IPS-18c (cell line): ENCODE results near the gene KDM4C.
A peak's percentile ranks its signal among the peaks of the same experiment; 100 is the strongest.
"Not testable (repeated sequence)": the region's sequence is repeated elsewhere in the genome, so short reads cannot be mapped to it uniquely, and the experiment has no call there.

Source experiments
- H3K4me3 ChIP-seq: 2 replicates; pipeline ENCODE4 v1.7.0; 2013; ENCODE audit warnings: low read depth, mild to moderate bottlenecking, low read length, moderate library complexity; ENCODE audit not compliant: insufficient read depth
- H3K9me3 ChIP-seq: one replicate; pipeline ENCODE4 v1.6.1; 2013; ENCODE audit warnings: mild to moderate bottlenecking, low read length, moderate library complexity; ENCODE audit not compliant: control insufficient read depth, insufficient read depth

The KDM4C gene

DNA sequence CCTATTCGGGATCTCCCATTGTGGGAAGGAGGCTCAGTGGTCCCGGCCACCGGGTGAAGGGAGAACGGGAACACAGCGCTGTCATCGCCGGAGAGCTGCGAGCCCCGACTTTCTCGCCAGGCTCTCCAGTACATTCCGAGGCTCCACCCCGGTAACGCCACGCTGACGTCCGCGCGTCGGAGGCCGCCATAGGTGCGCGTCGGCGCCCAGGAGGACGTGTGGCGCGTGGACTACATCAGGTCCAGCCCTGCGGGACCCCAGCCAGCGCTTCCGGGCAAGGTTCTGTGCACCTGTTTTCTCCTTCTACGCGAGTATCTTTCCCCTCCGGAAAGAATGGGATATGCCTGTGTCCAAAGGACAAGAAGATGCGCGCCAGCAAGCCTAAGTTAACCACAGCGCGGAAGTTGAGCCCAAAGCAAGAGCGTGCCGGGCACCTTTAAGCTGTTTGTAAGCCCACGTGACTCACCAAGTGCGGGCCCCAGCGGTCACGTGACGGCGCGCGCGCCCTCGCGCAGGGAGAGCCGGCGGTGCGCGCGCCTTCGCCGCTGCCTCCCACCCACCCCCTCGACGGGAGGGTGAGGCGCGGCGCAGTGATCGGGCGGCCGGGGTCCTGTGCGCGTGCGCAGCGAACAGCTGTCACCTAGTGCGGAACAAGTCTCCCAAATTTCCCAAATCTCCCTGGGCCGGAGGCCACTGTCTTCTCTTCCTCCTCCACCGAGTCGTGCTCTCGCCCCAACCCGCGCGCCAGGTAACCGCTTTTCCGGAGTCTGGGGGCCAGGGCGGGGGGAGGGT is at the start of gene KDM4C:
Gene KDM4C (plus strand): TSS at position 518 of the 792 bp plus-strand sequence. CDS start 35,016 bp downstream, outside the sequence.
- Histone ChIP-seq H3K9me3 (no peaks in the 10 kb centered on the region), H3K4me3 (peak within 1 kb of the TSS; percentile 95)

DNA sequence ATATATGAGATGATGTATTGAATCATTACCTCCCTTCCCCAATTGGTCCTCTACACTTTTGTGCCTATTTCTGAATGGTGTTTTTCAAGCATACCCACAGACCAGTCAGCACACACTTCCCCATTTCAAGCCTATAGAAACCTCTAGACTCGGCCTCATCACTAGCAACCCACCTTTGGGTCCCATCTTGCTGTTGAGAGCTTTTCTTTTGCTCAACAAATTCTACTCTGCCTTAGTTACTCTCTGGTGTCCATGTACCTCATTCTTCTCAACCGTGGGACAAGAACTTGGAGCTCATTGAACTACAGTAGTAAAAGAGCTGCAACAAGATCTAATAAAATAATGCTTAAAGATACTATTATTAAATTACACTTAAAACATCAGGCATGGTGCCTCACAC is 49.0 kb upstream of the KDM4C start:
- H3K4me3 ChIP-seq, result no peak overlapping the region

DNA sequence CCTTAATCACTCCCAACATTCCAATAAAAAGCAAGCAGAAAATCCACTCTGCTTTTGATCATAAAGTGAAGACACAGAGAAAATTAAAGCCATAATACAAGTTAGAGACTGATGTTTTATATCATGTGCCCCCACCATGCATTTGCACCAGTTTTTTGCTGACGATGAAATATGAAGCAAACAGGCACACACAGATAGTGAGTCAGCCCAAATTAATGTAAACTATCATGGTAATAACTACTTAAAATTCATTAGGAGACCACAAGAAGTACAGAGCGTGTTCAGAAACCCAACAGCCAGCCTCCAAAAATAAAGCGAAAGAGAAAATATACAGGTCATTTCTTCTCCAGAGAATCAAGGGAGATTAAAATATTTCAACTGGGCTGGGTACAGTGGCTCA is 46.4 kb upstream of the KDM4C start:
- H3K4me3 ChIP-seq, result no peak overlapping the region
- H3K9me3 ChIP-seq, result peaks cover 5% of the 10 kb centered on the region

More for the DNA sequence above, 49.0 kb upstream of the KDM4C start:
- H3K9me3 ChIP-seq, result peaks cover 5% of the 10 kb centered on the region

DNA sequence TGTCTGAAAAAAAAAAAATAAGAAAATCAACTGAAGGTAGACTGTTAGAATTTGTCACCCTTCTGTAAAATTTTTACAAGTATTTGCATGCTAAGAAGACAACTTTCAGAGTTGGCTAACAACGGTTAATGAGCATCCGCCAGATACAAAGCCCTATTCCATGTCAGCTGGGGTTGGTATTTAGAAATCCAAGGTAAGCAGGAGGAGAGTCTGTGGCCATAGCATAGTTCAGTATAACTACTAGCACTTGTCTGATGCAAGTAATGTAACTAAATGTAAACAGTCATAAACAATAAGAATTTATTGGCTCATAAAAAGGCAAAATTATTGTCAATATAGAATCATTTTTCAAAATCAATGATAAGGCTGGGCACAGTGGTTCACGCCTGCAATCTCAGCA is 45.7 kb upstream of the KDM4C start:
- Histone ChIP-seq H3K9me3 (peaks cover 5% of the 10 kb centered on the region), H3K4me3 (no peak overlapping the region)

DNA sequence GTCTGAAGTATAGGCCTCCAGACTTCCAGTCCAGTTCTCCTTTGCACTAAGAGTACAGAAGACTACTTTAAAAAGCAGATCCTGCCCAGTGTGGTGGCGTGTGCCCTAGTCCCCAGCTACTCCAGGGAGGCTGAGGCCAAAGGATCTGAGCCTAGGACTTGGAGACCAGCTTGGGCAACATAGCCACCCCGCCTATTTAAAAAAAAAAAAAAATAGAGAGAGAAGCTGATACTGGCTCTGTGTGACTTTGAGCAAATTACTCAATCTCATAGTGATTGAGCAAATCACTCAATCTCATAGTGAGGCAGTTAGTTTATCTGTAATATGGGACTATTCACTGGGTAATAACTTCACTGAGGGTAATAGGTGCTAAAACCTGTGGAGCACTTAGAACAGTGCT is 43.6 kb upstream of the KDM4C start:
- Histone ChIP-seq H3K4me3 (no peak overlapping the region), H3K9me3 (no peaks in the 10 kb centered on the region)

DNA sequence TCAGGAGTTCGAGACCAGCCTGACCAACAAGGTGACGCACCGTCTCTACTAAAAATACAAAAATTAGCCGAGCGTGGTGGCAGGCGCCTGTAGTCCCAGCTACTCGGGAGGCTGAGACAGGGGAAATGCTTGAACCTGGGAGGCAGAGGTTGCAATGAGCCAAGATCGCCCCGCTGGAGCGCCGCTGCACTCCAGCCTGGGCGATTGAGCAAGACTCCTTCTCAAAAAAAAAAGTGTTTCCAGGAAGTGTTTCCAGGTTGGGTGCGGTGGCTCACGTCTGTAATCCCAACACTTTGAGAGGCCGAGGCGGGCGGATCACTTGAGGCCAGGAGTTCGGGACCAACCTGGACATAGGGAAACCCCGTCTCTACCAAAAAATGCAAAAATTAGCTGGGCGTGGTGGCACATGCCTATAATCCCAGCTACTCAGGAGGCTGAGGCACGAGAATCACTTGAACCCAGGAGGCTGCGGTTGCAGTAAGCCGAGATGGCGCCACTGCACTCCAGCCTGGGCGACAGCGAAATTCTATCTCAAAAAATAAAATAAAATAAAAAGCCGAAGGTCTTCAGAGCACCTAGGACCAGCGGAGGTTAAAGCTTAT is 42.5 kb upstream of the KDM4C start:
- not testable (repeated sequence) for H3K9me3 ChIP-seq, H3K4me3 ChIP-seq

DNA sequence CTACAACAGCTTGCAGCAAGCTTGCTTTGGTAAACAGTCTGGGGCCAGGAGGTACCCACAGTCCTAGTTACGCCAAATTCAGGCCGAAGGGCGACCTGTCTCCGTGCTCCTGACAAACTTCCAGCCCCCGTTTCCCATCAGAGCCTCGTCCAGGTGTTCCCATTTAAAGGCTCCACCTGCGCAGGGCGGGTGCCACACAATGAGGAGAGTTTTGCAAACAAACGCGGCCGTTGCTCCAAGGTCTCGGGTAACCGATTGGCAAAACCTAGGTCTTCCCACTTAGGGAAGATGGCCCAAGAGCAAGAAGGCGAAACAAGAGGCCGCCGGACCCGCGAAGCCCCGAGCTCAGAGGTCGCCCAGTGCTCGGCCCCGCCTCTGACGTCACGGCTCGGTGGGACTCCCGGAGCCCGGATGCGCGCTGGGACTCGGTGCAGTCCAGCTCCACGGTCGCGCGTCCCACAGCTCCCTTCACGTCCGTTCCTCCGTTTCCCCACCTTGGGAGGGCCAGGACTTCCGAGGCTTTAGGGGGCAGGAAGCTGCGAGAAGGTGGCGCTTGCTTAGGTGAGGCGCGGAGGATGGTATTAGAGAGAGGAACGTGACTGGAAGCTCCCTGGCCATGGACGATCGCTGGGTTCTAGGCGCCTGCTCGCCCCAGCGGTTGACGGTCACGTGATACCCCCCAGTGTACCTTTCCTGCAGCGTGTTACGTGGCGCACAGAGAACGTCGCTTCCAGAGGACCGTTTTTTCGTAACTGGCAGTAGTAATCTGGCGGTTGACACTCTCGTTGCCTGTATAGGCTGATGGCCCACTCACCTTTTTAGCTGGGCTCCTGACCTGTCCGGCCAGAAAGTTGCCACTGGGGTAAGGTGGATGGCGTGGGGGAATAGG is 41.8 kb upstream of the KDM4C start:
- Histone ChIP-seq H3K9me3 (no peaks in the 10 kb centered on the region), H3K4me3 (peak overlapping the region; percentile 32; the same call in 1 of the 2 replicates)

DNA sequence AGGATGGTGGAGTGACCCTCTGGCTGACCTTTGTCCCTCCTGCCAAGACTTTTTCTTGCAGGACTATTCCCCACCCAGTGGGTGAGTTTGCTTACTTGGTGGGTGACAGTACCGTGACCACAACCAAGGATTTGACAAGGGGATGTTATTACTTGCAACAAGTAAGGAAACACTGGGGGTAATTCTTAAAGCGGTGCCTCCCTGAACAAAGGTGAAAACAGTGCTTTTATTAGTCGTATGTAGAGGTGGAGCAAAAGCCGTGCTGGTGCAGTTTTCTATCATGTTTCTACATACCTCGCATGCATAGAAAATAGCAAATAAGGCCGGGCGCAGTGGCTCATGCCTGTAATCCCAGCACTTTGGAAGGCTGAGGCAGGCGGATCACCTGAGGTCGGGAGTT is 41.0 kb upstream of the KDM4C start:
- no peak overlapping the region for H3K4me3 ChIP-seq

DNA sequence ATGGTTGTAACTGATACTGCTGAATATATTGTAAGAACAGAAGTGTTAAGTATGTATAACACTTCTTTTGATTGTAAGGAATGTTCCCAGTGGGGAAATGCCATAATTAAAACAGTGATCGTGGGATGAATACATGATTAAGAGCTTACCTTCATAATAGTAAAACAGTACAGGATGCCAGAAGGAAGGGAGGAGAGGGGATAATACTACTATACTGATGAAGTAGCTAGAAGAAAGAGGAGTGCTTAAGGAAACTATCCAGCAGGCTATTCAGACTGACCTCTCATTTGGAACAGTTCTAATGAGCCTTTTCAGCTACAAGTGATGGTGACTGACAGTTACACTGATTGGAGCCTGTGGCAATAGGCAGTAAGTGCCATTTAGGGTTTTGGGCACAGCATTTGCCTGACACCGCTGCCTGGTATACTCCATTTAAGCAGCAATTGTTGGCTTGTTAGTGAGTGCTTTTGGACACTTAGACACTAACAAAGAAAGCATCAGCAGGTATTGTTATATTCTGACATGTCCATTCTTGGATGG is 33.8 kb upstream of the KDM4C start:
- peaks cover 2% of the 10 kb centered on the region for H3K9me3 ChIP-seq
- H3K4me3 ChIP-seq, result no peak overlapping the region

More for the DNA sequence above, 41.0 kb upstream of the KDM4C start:
- H3K9me3 ChIP-seq, result no peaks in the 10 kb centered on the region

DNA sequence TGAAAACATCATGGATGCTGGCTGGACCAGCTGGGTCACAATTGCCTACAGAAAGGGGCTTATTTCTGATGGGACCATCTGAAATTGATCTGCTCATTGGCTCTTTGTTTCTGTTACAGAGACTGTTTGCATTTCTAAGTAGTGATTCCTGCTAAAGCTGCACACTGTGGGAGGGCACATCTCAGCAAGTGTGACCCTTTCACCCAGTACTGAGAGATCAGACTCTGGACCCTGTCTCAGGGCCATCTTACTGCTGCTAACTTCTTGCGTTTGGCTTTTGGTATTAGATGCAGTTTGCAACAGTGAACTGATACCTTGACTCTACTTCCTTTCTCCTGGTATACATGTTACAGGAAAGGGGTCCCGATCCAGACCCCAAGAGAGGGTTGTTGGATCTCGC is 24.5 kb upstream of the KDM4C start:
- no peaks in the 10 kb centered on the region for H3K9me3 ChIP-seq
- no peak overlapping the region for H3K4me3 ChIP-seq

DNA sequence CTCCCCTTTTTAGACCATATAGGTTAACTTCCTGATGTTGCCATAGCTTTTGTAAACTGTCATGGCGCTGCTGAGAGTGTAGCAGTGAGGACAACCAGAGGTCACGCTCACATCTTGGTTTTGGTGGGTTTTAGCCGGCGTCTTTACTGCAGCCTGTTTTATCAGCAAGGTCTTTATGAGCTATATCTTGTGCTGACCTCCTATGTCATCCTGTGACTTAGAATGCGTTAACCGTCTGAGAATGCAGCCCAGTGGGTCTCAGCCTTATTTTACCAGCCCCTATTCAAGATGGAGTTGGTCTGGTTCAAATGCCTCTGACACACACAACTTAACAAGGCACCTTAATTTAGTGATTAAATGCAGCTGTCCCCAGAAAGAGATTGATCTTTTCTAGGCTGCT is 23.9 kb upstream of the KDM4C start:
- Histone ChIP-seq H3K9me3 (no peaks in the 10 kb centered on the region), H3K4me3 (no peak overlapping the region)

DNA sequence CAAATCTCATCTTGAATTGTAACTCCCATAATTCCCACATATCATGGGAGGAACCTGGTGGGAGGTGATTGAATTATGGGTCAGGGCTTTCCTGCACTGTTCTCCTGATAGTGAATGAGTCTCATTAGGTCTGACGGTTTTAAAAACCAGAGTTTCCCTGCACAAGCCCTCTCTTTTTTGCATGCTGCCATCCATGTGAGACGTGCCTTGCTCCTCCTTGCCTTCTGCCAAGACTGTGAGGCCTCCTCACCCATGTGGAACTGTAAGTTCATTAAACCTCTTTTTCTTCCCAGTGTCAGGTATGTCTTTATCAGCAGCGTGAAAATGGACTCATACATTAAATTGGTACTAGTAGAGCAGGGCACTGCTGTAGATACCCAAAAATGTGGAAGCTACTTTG is 22.4 kb upstream of the KDM4C start:
- Histone ChIP-seq H3K4me3 (no peak overlapping the region), H3K9me3 (no peaks in the 10 kb centered on the region)

DNA sequence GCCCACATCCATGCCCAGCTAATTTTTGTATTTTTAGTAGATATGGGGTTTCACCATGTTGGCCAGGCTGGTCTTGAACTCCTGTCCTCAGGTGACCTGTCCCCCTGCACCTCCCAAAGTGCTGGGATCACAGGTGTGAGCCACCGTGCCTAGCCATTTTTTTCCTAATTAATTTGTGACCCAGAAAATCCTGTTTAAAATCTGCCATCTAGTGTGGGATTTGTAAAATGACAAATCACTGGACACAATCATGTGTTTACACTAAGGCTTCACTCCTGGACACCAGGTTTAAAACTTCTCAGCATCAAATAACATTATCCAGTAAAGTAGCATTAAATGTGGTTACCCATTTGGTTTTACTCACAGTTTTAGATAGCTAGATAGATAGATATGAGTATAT is 18.6 kb upstream of the KDM4C start:
- Histone ChIP-seq H3K9me3 (no peaks in the 10 kb centered on the region), H3K4me3 (no peak overlapping the region)

DNA sequence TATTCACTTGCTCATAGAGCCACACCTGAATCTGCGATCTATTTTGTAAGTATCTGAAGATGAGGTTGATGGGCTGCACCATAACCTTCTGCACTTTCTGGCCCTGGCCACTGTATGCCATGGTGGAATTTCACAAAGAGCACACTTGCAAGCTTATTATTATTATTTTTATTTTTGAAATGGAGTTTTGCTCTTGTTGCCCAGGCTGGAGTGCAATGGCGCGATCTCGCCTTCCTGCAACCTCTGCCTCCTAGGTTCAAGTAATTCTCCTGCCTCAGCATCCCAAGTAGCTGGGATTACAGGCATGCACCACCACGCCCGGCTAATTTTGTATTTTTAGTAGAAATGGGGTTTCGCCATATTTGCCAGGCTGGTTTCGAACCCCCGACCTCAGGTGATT is 8.9 kb upstream of the KDM4C start:
- H3K9me3 ChIP-seq, H3K4me3 ChIP-seq: not testable (repeated sequence)

DNA sequence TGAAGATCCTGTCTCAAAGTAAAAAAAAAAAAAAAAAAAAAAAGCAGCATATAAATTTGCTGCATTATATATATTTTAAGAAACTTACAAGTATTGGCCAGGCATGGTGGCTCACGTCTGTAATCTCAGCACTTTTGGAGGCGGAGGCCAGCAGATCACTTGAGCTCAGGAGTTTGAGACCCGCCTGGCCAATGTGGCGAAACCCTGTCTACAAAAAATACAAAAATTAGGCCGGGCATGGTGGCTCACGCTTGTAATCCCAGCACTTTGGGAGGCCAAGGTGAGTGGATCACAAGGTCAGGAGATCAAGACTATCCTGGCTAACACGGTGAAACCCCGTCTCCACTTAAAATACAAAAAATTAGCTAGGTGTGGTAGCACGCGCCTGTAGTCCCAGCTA is 2.9 kb upstream of the KDM4C start:
- not testable (repeated sequence) for H3K4me3 ChIP-seq

DNA sequence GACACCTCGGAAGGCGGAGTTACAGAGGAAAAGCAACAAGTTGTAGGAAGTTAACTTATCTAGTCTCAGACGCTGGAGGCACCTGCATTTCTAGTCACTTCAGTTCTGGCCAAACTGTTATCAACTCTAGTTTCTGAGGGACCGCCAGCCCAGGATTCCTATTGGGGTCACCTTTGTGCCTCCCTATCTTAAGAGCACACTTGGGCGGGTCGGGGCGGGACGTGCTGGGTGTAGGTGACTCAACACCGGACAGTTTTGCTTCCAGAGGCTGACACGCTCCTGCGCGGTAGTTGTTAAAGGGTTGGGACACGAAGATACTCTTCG is 679 bp upstream of the KDM4C start:
- no peaks in the 10 kb centered on the region for H3K9me3 ChIP-seq

More for the DNA sequence above, 2.9 kb upstream of the KDM4C start:
- H3K9me3 ChIP-seq, result not testable (repeated sequence)

DNA sequence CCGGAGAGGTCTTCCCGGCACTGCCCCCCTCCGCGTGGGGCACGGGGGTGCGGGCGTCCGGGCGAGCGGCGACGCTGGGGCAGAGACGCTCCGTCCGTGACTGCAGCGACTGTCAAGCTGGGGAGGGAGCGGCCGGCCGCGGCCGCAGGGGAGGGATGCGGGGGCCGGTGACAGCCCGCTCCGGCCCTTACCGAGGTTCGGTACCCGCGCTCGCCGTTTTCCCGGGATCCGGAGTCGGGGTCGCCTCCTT is 400 bp downstream of the KDM4C start:
- peak overlapping the region; percentile 95 for H3K4me3 ChIP-seq
- H3K9me3 ChIP-seq, result no peaks in the 10 kb centered on the region

More for the DNA sequence above, 679 bp upstream of the KDM4C start:
- peak overlapping the region; percentile 95 for H3K4me3 ChIP-seq
